Mesendoderm (in vitro differentiated cells): Measurements from ENCODE around the gene ALKBH4.
A peak's percentile ranks its signal among the peaks of the same experiment; 100 is the strongest.

Source experiments
- DNase-seq: peaks from one replicate; pipeline ENCODE4 v3.0.0; 2013
- H2AK5ac ChIP-seq: 2 replicates; pipeline ENCODE4 v1.6.1; 2013; ENCODE audit warnings: low read length, inconsistent platforms
- H2BK120ac ChIP-seq: 2 replicates; pipeline ENCODE4 v1.6.1; 2013; ENCODE audit warnings: low read depth, mild to moderate bottlenecking, low read length, moderate library complexity, mixed read lengths
- H2BK15ac ChIP-seq: replicated peaks from 2 replicates; pipeline ENCODE4 v1.6.1; 2013; ENCODE audit warnings: low read depth, mild to moderate bottlenecking, moderate library complexity
- H2BK5ac ChIP-seq: 2 replicates; pipeline ENCODE4 v1.6.1; 2013; ENCODE audit warnings: low read length, inconsistent platforms
- H3K18ac ChIP-seq: 2 replicates; pipeline ENCODE4 v1.6.1; 2013; ENCODE audit warnings: mild to moderate bottlenecking, low read length, mixed read lengths
- H3K23ac ChIP-seq: one replicate; pipeline ENCODE4 v1.6.1; 2013; ENCODE audit warnings: low read length
- H3K27ac ChIP-seq: 2 replicates; pipeline ENCODE4 v1.5.1; 2013; ENCODE audit warnings: low read depth, mild to moderate bottlenecking, inconsistent platforms, low read length, moderate library complexity
- H3K27me3 ChIP-seq: 2 replicates; pipeline ENCODE4 v1.6.1; 2013; ENCODE audit warnings: low read length, control low read depth, mild to moderate bottlenecking, inconsistent platforms; ENCODE audit not compliant: insufficient read depth, poor library complexity
- H3K36me3 ChIP-seq: 2 replicates; pipeline ENCODE4 v1.6.1; 2013; ENCODE audit warnings: low read length, inconsistent platforms; ENCODE audit not compliant: control insufficient read depth, insufficient read depth
- H3K4ac ChIP-seq: one replicate; pipeline ENCODE4 v1.6.1; 2013; ENCODE audit warnings: low read depth, mild to moderate bottlenecking, low read length, moderate library complexity
- H3K4me1 ChIP-seq: 2 replicates; pipeline ENCODE4 v1.6.1; 2013; ENCODE audit warnings: low read depth, low read length, inconsistent platforms; ENCODE audit not compliant: control insufficient read depth
- H3K4me2 ChIP-seq: 2 replicates; pipeline ENCODE4 v1.6.1; 2013; ENCODE audit warnings: low read length
- H3K4me3 ChIP-seq: 2 replicates; pipeline ENCODE4 v1.5.1; 2013; ENCODE audit warnings: mild to moderate bottlenecking, low read length
- H3K56ac ChIP-seq: one replicate; pipeline ENCODE4 v1.6.1; 2013; ENCODE audit warnings: low read length
- H3K79me1 ChIP-seq: 2 replicates; pipeline ENCODE4 v1.6.1; 2013; ENCODE audit warnings: low read length, inconsistent platforms
- H3K79me2 ChIP-seq: 2 replicates; pipeline ENCODE4 v1.6.1; 2013; ENCODE audit warnings: mild to moderate bottlenecking, low read length; ENCODE audit not compliant: control insufficient read depth, insufficient read depth
- H3K9ac ChIP-seq: 2 replicates; pipeline ENCODE4 v1.6.1; 2013; ENCODE audit warnings: low read length, inconsistent platforms
- H4K5ac ChIP-seq: one replicate; pipeline ENCODE4 v1.6.1; 2013; ENCODE audit warnings: low read length
- H4K8ac ChIP-seq: one replicate; pipeline ENCODE4 v1.6.1; 2013; ENCODE audit warnings: low read depth, mild to moderate bottlenecking, control low read depth, low read length, moderate library complexity
- WGBS: extraction: QIAGEN DNeasy Blood & Tissue Kit; methylation state at CpG from one replicate; pipeline ENCODE4 v1.1.7; 2013; ENCODE audit warnings: low lambda C conversion rate, missing lambda C conversion rate; ENCODE audit not compliant: insufficient coverage; ENCODE audit errors: extremely low coverage; 5-methylcytosine and 5-hydroxymethylcytosine counted together

Gene ALKBH4

GRCh38 chr7:102429141-102429899 is 35.3 kb downstream of the ALKBH4 start:
- Histone ChIP-seq H2AK5ac (no peak overlapping the region), H3K36me3 (peaks cover 5% of the 10 kb centered on the region), H3K4me3 (no peak overlapping the region), H3K27ac (no peak overlapping the region), H3K4me2 (no peak overlapping the region), H3K4ac (no peak overlapping the region), H2BK5ac (no peak overlapping the region), H2BK120ac (no peak overlapping the region), H3K23ac (no peak overlapping the region), H4K8ac (no peak overlapping the region), H3K27me3 (no peaks in the 10 kb centered on the region), H4K5ac (no peak overlapping the region), H3K9ac (no peak overlapping the region), H3K79me2 (no peaks in the 10 kb centered on the region), H3K4me1 (peaks cover 6% of the 10 kb centered on the region), H2BK15ac (no peak overlapping the region), H3K56ac (no peak overlapping the region), H3K18ac (no peak overlapping the region), H3K79me1 (no peaks in the 10 kb centered on the region)
- no peak for DNase-seq
- no CpG with 5 or more reads among the region's 10 CpGs for WGBS

- Histone ChIP-seq H3K18ac (no peak overlapping the region), H3K79me1 (no peaks in the 10 kb centered on the region), H3K4ac (no peak overlapping the region), H3K23ac (no peak overlapping the region), H4K8ac (no peak overlapping the region), H3K9ac (no peak overlapping the region), H3K4me1 (peaks cover 5% of the 10 kb centered on the region), H3K27me3 (no peaks in the 10 kb centered on the region), H2BK15ac (no peak overlapping the region), H2BK5ac (no peak overlapping the region), H4K5ac (no peak overlapping the region), H3K4me2 (no peak overlapping the region), H3K36me3 (peaks cover 5% of the 10 kb centered on the region), H3K79me2 (no peaks in the 10 kb centered on the region), H3K27ac (no peak overlapping the region), H2AK5ac (no peak overlapping the region), H3K4me3 (no peak overlapping the region), H2BK120ac (no peak overlapping the region), H3K56ac (no peak overlapping the region)
- no CpG with 5 or more reads among the region's 5 CpGs for WGBS
- DNase-seq = no peak
Observed at GRCh38 chr7:102427019-102427405, 37.7 kb downstream of the ALKBH4 start.

- H3K9ac ChIP-seq = no peak overlapping the region
- H3K4me1 ChIP-seq = peaks cover 1% of the 10 kb centered on the region
- H3K79me2 ChIP-seq = no peaks in the 10 kb centered on the region
- no peak overlapping the region for H3K23ac ChIP-seq
- H2AK5ac ChIP-seq = no peak overlapping the region
- no peaks in the 10 kb centered on the region for H3K27me3 ChIP-seq
- H3K4me2 ChIP-seq = no peak overlapping the region
- WGBS = no CpG with 5 or more reads among the region's 16 CpGs
- H4K5ac ChIP-seq = no peak overlapping the region
- no peaks in the 10 kb centered on the region for H3K79me1 ChIP-seq
- peaks cover 5% of the 10 kb centered on the region for H3K36me3 ChIP-seq
- no peak overlapping the region for H3K4ac ChIP-seq
- H2BK5ac ChIP-seq = no peak overlapping the region
- no peak overlapping the region for H4K8ac ChIP-seq
- H2BK120ac ChIP-seq = no peak overlapping the region
- no peak for DNase-seq
- no peak overlapping the region for H3K27ac ChIP-seq
- H3K18ac ChIP-seq = no peak overlapping the region
- no peak overlapping the region for H3K4me3 ChIP-seq
- H2BK15ac ChIP-seq = no peak overlapping the region
- no peak overlapping the region for H3K56ac ChIP-seq
Observed at GRCh38 chr7:102426268-102427018, 38.2 kb downstream of the ALKBH4 start.

GRCh38 chr7:102425639-102426267 is 38.9 kb downstream of the ALKBH4 start:
- Histone ChIP-seq H3K18ac (no peak overlapping the region), H3K9ac (no peak overlapping the region), H2BK15ac (no peak overlapping the region), H4K5ac (no peak overlapping the region), H3K4me2 (no peak overlapping the region), H3K4me3 (no peak overlapping the region), H2BK120ac (no peak overlapping the region), H3K27me3 (no peaks in the 10 kb centered on the region), H3K27ac (no peak overlapping the region), H3K56ac (no peak overlapping the region), H2BK5ac (no peak overlapping the region), H3K79me1 (no peaks in the 10 kb centered on the region), H3K36me3 (peaks cover 6% of the 10 kb centered on the region), H4K8ac (no peak overlapping the region), H3K79me2 (no peaks in the 10 kb centered on the region), H2AK5ac (no peak overlapping the region), H3K23ac (no peak overlapping the region), H3K4ac (no peak overlapping the region), H3K4me1 (no peaks in the 10 kb centered on the region)
- DNase-seq = no peak
- no CpG with 5 or more reads among the region's 25 CpGs for WGBS

DNA sequence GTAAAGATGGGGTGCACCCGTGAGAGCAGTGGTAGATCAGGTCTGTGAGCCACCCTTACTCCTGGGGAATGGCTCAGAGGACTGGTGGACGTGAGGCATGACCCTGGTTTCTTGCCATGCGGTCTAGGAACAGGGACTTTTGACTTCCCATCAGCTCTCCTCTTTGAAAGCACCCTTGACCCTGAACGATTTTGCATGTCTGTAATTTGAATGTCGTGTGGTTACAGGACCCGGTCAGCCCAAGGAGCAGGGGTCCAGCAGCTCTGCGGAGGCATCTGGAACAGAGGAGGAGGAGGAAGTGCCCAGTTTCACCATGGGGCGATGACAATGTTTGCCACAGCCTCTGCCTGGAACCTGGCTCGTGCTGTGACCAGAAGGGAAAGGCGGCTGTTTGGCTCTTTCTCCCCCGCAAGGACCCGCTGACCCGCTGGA is 39.9 kb downstream of the ALKBH4 start:
- Histone ChIP-seq H3K36me3 (peaks cover 8% of the 10 kb centered on the region), H2BK15ac (no peak overlapping the region), H2AK5ac (no peak overlapping the region), H2BK5ac (no peak overlapping the region), H4K5ac (no peak overlapping the region), H2BK120ac (no peak overlapping the region), H3K9ac (no peak overlapping the region), H3K27ac (no peak overlapping the region), H3K56ac (peak overlapping the region; percentile 25), H3K4me1 (no peaks in the 10 kb centered on the region), H3K4me2 (no peak overlapping the region), H3K4me3 (no peak overlapping the region), H3K79me2 (no peaks in the 10 kb centered on the region), H3K4ac (no peak overlapping the region), H4K8ac (no peak overlapping the region), H3K27me3 (no peaks in the 10 kb centered on the region), H3K18ac (no peak overlapping the region), H3K79me1 (no peaks in the 10 kb centered on the region), H3K23ac (no peak overlapping the region)
- no CpG with 5 or more reads among the region's 13 CpGs for whole genome bisulfite sequencing
- DNase-seq = no peak
